Rectal smooth muscle tissue (tissue), 1 donor: ENCODE results near the gene PLA2G4D.

Experiments used
- H3K27ac ChIP-seq: one replicate; pipeline ENCODE4 v1.7.0; 2013; ENCODE audit warnings: low read depth, low read length, inconsistent platforms
- H3K27me3 ChIP-seq: one replicate; pipeline ENCODE4 v1.7.0; 2013; ENCODE audit warnings: low read length; ENCODE audit not compliant: control insufficient read depth, insufficient read depth
- H3K36me3 ChIP-seq: one replicate; pipeline ENCODE4 v1.7.0; 2013; ENCODE audit warnings: low read length; ENCODE audit not compliant: control insufficient read depth, insufficient read depth
- H3K4me1 ChIP-seq: one replicate; pipeline ENCODE4 v1.7.0; 2013; ENCODE audit warnings: low read length; ENCODE audit not compliant: control insufficient read depth, insufficient read depth
- H3K4me3 ChIP-seq: one replicate; pipeline ENCODE4 v1.7.0; 2013; ENCODE audit warnings: low read length
- H3K9ac ChIP-seq: one replicate; pipeline ENCODE4 v1.7.0; 2013; ENCODE audit warnings: low read length

Gene PLA2G4D, protein sequence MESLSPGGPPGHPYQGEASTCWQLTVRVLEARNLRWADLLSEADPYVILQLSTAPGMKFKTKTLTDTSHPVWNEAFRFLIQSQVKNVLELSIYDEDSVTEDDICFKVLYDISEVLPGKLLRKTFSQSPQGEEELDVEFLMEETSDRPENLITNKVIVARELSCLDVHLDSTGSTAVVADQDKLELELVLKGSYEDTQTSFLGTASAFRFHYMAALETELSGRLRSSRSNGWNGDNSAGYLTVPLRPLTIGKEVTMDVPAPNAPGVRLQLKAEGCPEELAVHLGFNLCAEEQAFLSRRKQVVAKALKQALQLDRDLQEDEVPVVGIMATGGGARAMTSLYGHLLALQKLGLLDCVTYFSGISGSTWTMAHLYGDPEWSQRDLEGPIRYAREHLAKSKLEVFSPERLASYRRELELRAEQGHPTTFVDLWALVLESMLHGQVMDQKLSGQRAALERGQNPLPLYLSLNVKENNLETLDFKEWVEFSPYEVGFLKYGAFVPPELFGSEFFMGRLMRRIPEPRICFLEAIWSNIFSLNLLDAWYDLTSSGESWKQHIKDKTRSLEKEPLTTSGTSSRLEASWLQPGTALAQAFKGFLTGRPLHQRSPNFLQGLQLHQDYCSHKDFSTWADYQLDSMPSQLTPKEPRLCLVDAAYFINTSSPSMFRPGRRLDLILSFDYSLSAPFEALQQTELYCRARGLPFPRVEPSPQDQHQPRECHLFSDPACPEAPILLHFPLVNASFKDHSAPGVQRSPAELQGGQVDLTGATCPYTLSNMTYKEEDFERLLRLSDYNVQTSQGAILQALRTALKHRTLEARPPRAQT

DNA sequence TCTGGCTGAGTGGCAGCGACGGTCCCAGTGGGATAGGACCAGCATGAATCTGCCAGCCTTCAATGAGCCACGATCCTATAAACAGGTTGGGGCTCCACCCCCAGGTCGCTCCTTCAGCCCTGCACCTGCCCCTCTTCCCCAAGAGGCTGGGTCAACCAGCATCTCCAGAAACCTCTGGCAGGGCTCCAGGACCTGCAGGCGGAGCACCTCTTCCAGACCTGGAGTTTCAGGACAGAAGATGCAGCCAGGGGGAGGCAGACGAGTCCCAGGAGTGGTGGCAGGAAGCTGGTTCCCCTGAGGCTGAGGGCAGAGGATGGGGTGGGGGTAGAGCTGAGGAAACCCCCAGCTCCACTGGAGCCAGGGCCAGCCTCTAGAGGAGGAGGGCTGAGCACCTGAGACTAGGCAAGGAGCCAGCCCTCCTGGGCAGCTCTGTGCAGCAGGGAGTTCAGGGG is at the start of gene PLA2G4D:
Gene PLA2G4D, minus strand, starts transcription at position 51 of the 452 bp plus-strand sequence. CDS start 103 bp downstream, outside the sequence.
- no peaks in the 10 kb centered on the region for H3K36me3 ChIP-seq
- no peak within 1 kb of the TSS for H3K4me3 ChIP-seq
- no peaks in the 10 kb centered on the region for H3K27me3 ChIP-seq
- no peak within 1 kb of the TSS for H3K27ac ChIP-seq
- no peaks in the 10 kb centered on the region for H3K4me1 ChIP-seq
- no peak within 1 kb of the TSS for H3K9ac ChIP-seq

- no peak overlapping the region for H3K4me3 ChIP-seq
- no peak overlapping the region for H3K9ac ChIP-seq
- H3K4me1 ChIP-seq, result no peaks in the 10 kb centered on the region
- H3K27ac ChIP-seq, result no peak overlapping the region
- no peaks in the 10 kb centered on the region for H3K27me3 ChIP-seq
- no peaks in the 10 kb centered on the region for H3K36me3 ChIP-seq
Measured at GRCh38 chr15:42143356-42143755, 49.0 kb upstream of the PLA2G4D start.

DNA sequence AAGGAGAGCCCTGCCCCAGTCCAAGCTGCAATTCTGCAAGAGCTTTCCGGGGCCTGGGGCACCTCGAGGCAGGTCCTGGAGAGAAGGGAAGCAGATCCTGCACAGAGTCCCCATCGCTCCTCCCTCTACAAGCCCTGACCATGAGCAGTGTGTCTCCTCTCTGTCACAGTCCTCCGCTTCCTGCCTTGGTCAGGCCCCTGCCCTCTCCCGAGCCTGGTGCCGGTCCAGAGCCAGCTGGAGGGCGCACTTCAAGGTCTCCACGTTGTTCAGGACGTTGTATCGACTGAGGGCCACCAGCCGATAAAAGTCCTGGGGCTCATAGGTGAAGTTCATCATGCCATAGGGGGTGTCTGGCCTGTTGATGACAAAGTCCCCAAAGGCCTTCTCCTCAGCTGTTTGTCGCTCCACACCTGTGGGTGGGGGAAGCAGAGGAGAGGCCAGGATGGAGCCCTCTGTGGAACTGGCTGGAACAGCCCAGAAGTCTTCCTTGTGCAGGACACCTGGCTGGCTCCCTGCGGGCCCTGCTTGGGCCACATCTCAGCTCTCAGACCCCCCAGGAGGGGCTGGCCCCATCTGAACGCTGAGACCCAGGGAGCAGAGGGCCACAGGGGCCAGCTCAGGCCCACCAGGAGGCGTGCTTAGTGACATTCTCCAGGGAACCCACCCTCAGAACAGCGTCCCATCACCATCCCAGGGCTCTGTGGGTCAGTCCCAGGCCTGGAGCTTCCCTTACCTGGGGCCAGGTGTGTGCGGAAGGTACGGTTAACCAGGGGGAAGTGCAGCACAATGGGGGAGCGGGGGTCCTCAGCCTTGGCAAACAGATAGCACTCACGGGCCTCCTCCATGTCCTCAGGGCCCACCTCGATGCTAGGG is 47.7 kb upstream of the PLA2G4D start:
- H3K9ac ChIP-seq, result no peak overlapping the region
- no peaks in the 10 kb centered on the region for H3K36me3 ChIP-seq
- no peaks in the 10 kb centered on the region for H3K4me1 ChIP-seq
- no peak overlapping the region for H3K27ac ChIP-seq
- no peak overlapping the region for H3K4me3 ChIP-seq
- no peaks in the 10 kb centered on the region for H3K27me3 ChIP-seq

GRCh38 chr15:42141246-42141645 is 46.9 kb upstream of the PLA2G4D start:
- Histone ChIP-seq H3K4me1 (no peaks in the 10 kb centered on the region), H3K9ac (no peak overlapping the region), H3K36me3 (no peaks in the 10 kb centered on the region), H3K27ac (no peak overlapping the region), H3K27me3 (no peaks in the 10 kb centered on the region), H3K4me3 (no peak overlapping the region)

DNA sequence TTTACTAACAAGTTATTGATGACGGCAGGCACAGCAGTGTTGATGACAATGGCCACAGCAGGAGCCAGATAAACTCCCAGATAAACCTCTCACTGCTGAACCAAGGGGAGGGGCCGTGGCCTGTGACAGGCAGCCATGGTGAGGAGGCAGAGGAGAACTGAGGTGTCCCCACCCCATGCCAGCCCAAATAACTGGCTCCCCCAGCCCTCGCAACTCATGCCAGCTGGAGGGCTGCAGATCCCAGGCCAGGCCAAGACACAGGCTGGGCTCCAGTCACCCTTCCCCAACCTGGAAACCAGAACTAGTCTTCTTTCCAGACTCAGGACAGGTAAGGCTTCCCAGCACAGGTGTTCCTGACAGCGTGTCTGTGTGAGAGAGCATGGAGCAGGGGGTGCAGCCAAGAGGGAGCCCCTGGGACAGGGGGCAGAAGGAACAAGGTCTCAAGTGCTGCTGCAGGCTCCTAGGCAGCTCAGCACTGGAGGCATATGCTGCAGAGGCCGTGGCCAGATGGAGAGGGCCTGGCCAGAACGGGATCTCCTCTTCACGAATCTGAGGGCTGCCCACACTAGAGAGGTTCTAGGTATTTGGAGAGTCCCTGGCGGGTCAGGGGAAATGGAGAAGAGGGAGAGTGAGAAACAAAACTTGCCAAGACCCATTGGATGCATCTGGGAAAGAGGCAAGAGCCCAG is 46.2 kb upstream of the PLA2G4D start:
- no peaks in the 10 kb centered on the region for H3K27me3 ChIP-seq
- H3K4me3 ChIP-seq, result no peak overlapping the region
- H3K36me3 ChIP-seq, result no peaks in the 10 kb centered on the region
- no peak overlapping the region for H3K27ac ChIP-seq
- no peaks in the 10 kb centered on the region for H3K4me1 ChIP-seq
- H3K9ac ChIP-seq, result no peak overlapping the region

DNA sequence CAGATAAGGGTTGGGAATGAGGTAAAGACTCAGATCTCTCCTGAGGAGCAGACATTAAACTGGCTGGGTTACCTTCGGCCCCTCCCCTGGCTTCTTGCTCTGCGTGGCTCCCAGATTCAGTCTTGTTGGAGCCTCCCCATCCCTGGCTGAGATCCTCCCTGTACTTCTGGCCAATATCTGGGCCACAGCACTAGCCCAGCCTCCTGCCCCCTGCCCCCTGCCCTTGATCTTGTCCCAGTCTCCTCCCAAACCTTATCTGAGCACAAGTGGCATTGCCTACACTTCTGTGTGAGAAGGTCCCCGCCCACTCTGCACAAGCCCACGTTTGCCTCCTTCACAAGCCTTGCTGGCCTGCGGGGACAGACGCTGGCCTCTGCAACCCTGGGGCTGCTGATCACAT is 45.2 kb upstream of the PLA2G4D start:
- H3K36me3 ChIP-seq, result no peaks in the 10 kb centered on the region
- H3K27ac ChIP-seq, result no peak overlapping the region
- no peaks in the 10 kb centered on the region for H3K4me1 ChIP-seq
- no peaks in the 10 kb centered on the region for H3K27me3 ChIP-seq
- H3K9ac ChIP-seq, result no peak overlapping the region
- no peak overlapping the region for H3K4me3 ChIP-seq

- Histone ChIP-seq H3K4me3 (no peak overlapping the region), H3K27me3 (no peaks in the 10 kb centered on the region), H3K36me3 (no peaks in the 10 kb centered on the region), H3K27ac (no peak overlapping the region), H3K4me1 (no peaks in the 10 kb centered on the region), H3K9ac (no peak overlapping the region)
Measured at GRCh38 chr15:42138968-42139386, 44.6 kb upstream of the PLA2G4D start.

DNA sequence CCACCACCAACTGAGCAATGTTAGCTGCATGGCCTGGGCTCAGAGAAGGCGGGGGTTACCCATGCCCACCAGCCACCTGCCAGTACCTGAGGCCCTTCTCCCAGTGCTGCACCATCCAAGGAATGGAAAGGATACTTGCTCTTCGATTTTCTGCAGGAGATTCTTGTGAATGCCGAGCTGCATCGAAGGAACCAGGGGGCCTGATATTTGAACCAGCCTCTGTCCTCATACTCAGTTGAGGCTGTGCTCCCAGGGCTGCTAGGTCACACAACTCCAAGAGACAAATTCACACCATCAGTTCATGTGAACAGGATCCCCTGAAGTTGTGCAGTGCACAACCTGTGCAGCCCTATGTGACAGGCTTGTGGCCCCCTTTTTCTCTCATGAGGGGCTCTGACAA is 44.0 kb upstream of the PLA2G4D start:
- no peaks in the 10 kb centered on the region for H3K27me3 ChIP-seq
- H3K4me1 ChIP-seq, result no peaks in the 10 kb centered on the region
- no peak overlapping the region for H3K4me3 ChIP-seq
- no peaks in the 10 kb centered on the region for H3K36me3 ChIP-seq
- H3K9ac ChIP-seq, result no peak overlapping the region
- no peak overlapping the region for H3K27ac ChIP-seq

- H3K36me3 ChIP-seq, result no peaks in the 10 kb centered on the region
- H3K9ac ChIP-seq, result no peak overlapping the region
- no peaks in the 10 kb centered on the region for H3K27me3 ChIP-seq
- H3K4me3 ChIP-seq, result no peak overlapping the region
- no peak overlapping the region for H3K27ac ChIP-seq
- H3K4me1 ChIP-seq, result no peaks in the 10 kb centered on the region
Measured at GRCh38 chr15:42137461-42138261, 43.3 kb upstream of the PLA2G4D start.

DNA sequence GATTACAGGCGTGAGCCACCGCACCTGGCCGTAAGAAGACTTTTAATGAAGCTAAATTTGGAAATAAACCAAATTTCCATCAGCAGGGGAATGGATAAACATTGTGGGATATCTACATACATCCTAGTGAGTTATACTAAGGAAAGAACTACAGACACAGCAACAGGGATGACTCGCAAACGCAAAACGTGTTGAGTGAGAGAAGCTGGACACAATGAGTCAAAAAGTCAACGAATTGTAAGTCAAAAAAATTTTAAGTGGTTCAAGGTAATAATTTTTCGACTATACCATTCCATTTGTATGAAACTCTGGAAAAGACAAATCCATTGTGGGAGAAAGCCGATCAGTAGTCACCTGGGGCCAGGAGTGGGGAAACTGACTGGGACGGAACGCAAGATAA is 42.2 kb upstream of the PLA2G4D start:
- no peaks in the 10 kb centered on the region for H3K27me3 ChIP-seq
- H3K4me3 ChIP-seq, result no peak overlapping the region
- H3K27ac ChIP-seq, result no peak overlapping the region
- H3K4me1 ChIP-seq, result no peaks in the 10 kb centered on the region
- no peaks in the 10 kb centered on the region for H3K36me3 ChIP-seq
- no peak overlapping the region for H3K9ac ChIP-seq

DNA sequence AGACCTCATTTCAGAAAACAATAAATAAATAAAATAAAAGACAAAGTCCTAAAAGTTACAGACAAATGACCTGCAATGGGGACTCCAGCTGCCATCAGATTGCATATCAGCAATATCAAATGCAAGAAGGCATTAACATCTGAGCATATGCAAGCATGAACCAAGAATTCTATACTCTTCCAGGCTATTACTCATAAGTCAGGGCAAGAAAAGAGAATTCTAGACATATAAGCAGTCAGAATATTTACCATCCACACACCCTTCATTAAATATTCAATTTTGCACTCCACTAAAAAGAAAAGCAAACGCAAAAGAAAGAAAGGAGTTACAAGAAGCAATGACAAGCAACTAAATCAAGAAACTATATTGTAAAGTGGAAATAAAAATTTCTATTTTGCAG is 41.0 kb upstream of the PLA2G4D start:
- no peak overlapping the region for H3K27ac ChIP-seq

More for the DNA sequence above, 41.0 kb upstream of the PLA2G4D start:
- no peaks in the 10 kb centered on the region for H3K36me3 ChIP-seq
- no peaks in the 10 kb centered on the region for H3K4me1 ChIP-seq
- H3K9ac ChIP-seq, result no peak overlapping the region
- no peak overlapping the region for H3K4me3 ChIP-seq
- no peaks in the 10 kb centered on the region for H3K27me3 ChIP-seq
